Measurements from ENCODE around the gene NME7. TPM values are rescaled to one million over a fixed set of nuclear protein-coding genes. Genes with fewer than 3 reads are reported as not detected.

Gene NME7
- total RNA-seq, 6 experiments from 2014 or later: 2.0 to 6.5 (median 5.3) TPM

DNA sequence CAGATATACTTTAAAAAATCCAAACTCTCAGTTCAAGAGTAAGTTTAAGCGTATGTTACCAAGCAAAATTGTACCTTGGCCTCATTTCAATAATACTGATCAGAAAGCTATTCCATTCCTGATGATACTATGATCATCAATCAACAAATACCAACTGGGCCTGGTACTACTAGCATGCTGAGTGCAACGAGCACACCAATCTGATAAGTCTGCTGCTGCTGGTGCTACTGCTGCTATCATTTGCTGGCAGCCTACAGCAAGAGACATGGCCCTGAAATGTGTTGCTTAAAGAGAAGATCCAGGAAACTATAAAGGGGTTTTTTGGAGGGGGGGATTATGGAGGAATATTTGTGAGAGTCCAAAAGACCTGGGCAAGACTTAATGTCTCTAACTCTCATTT, 39.7 kb downstream of the NME7 start:
- ATAC-seq (no peak), DNase-seq (no peak)
- 91% methylated on average over 2 of the region's 2 CpGs for WGBS (ENCODE audit: insufficient coverage, low coverage, low lambda C conversion rate, missing lambda C conversion rate)
- Histone ChIP-seq H3K36me3 (no peaks in the 10 kb centered on the region), H3K27me3 (no peaks in the 10 kb centered on the region), H3K4me1 (no peaks in the 10 kb centered on the region), H3K27ac (no peak overlapping the region), H3K4me3 (no peak overlapping the region), H3K9me3 (no peaks in the 10 kb centered on the region)
- no peak for TF ChIP-seq POLR2A (IDR thresholded peaks at IDR 0.05)
- TF ChIP-seq, protein P1, sequence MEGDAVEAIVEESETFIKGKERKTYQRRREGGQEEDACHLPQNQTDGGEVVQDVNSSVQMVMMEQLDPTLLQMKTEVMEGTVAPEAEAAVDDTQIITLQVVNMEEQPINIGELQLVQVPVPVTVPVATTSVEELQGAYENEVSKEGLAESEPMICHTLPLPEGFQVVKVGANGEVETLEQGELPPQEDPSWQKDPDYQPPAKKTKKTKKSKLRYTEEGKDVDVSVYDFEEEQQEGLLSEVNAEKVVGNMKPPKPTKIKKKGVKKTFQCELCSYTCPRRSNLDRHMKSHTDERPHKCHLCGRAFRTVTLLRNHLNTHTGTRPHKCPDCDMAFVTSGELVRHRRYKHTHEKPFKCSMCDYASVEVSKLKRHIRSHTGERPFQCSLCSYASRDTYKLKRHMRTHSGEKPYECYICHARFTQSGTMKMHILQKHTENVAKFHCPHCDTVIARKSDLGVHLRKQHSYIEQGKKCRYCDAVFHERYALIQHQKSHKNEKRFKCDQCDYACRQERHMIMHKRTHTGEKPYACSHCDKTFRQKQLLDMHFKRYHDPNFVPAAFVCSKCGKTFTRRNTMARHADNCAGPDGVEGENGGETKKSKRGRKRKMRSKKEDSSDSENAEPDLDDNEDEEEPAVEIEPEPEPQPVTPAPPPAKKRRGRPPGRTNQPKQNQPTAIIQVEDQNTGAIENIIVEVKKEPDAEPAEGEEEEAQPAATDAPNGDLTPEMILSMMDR (IDR thresholded peaks at IDR 0.05): no peak
- intact Hi-C loops (cut with DNase I): no loop called here

GRCh38 chr1:169326956-169327268, 40.7 kb downstream of the NME7 start:
- Histone ChIP-seq H3K36me3 (no peaks in the 10 kb centered on the region), H3K27me3 (no peaks in the 10 kb centered on the region), H3K4me3 (no peak overlapping the region), H3K9me3 (no peaks in the 10 kb centered on the region), H3K4me1 (no peaks in the 10 kb centered on the region), H3K27ac (no peak overlapping the region)
- DNase-seq (no peak), ATAC-seq (peak in 1 of 4 donors; percentile 55)
- TF ChIP-seq, protein P1 (IDR thresholded peaks at IDR 0.05): no peak
- no peak for TF ChIP-seq POLR2A (IDR thresholded peaks at IDR 0.05)
- intact Hi-C loops (cut with DNase I): no loop called here

DNA sequence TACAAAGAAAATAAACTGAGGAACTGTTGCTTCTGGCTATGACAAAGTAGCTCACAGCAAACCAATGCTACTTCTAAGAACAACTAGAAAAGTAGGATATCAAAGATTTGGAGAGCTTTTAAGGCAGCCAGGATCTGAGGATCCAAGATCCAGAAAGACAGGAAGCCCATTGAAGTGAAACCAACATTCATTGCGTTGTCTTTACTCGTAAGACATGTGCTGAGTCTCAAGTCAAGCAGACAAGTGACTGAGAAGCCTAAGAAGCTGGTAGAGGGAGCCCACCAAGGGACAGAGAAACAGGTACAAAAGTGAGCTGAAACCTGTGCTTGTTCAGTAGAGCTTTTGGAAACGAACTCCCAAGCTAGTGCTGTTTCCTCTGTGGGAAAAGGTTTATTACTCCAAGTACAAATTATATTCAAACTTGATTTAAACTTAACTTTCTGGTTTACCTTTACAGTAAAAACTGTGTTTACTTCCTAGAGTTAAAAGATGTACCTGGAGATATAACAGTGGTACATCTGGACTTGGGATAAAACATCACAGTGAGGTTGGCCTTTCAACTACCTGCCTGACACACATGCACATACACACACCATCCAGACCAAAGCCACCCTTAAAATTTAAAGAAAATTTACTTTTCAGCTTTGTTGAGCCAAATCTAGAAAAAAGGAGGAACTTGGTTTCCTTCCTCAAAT, 41.2 kb downstream of the NME7 start:
- H3K4me1 ChIP-seq: no peaks in the 10 kb centered on the region
- no peaks in the 10 kb centered on the region for H3K27me3 ChIP-seq
- H3K9me3 ChIP-seq: no peaks in the 10 kb centered on the region
- no peak for ATAC-seq
- DNase-seq: no peak
- H3K4me3 ChIP-seq: no peak overlapping the region
- H3K27ac ChIP-seq: no peak overlapping the region
- intact Hi-C loops (cut with DNase I): no loop called here
- TF ChIP-seq, protein P1 (IDR thresholded peaks at IDR 0.05): no peak
- TF ChIP-seq POLR2A (IDR thresholded peaks at IDR 0.05): no peak
- no peaks in the 10 kb centered on the region for H3K36me3 ChIP-seq
- 68% methylated on average over 3 of the region's 3 CpGs for WGBS (ENCODE audit: insufficient coverage, low coverage, low lambda C conversion rate, missing lambda C conversion rate)

DNA sequence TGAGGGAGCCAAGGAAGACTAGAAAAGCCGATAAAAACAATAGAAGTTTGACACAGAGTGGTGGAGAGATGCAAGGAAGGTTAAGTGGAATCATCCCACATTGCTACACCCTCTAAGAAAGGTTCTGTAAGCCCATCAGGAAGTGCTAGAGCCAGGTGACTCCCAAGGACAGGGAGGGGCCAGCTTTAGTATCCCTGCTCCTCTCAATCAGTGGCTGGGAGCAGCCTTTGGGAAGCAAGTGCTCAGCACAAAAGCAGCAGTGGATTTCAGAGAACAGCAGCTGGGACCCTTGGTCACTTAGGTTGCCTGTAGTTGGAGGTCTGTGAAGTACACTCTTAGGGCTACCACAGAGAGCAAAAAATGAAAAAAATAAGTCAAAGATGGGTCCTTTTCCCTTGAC, 42.5 kb downstream of the NME7 start:
- WGBS (ENCODE audit: insufficient coverage, low coverage, low lambda C conversion rate, missing lambda C conversion rate): 100% methylated on average over 1 of the region's 1 CpG
- intact Hi-C loops (cut with DNase I): no loop called here

More for the DNA sequence above, 42.5 kb downstream of the NME7 start:
- Histone ChIP-seq H3K4me1 (no peaks in the 10 kb centered on the region), H3K9me3 (no peaks in the 10 kb centered on the region), H3K27me3 (no peaks in the 10 kb centered on the region), H3K27ac (no peak overlapping the region), H3K36me3 (no peaks in the 10 kb centered on the region), H3K4me3 (no peak overlapping the region)
- DNase-seq (no peak), ATAC-seq (no peak)
- TF ChIP-seq POLR2A (IDR thresholded peaks at IDR 0.05): no peak
- TF ChIP-seq, protein P1 (IDR thresholded peaks at IDR 0.05): no peak
